HFFc6 (cell line): ENCODE data around the gene FBXL16. TPM values are rescaled to one million over a fixed set of nuclear protein-coding genes. Genes with fewer than 3 reads are reported as not detected.

ENCODE experiments used
- DNase-seq: peaks from one replicate; pipeline ENCODE4 v3.0.0-alpha.2; 2018
- H3K27ac Mint-ChIP-seq: 2 replicates; pipeline ENCODE4 v1.8.0; 2020; ENCODE audit warnings: mild to moderate bottlenecking, mixed read lengths
- H3K27me3 Mint-ChIP-seq: 2 replicates; pipeline ENCODE4 v1.8.0; 2021; ENCODE audit warnings: mild to moderate bottlenecking, moderate library complexity, mixed read lengths; ENCODE audit not compliant: insufficient read depth
- H3K36me3 Mint-ChIP-seq: 2 replicates; pipeline ENCODE4 v1.8.0; 2021; ENCODE audit warnings: low read depth, mixed read lengths
- H3K4me1 Mint-ChIP-seq: 2 replicates; pipeline ENCODE4 v1.8.0; 2020; ENCODE audit warnings: low read depth, mixed read lengths
- H3K4me3 Mint-ChIP-seq: 2 replicates; pipeline ENCODE4 v1.8.0; 2020; ENCODE audit warnings: mild to moderate bottlenecking, moderate library complexity, mixed read lengths
- H3K9me3 Mint-ChIP-seq: 2 replicates; pipeline ENCODE4 v1.8.0; 2020; ENCODE audit warnings: mild to moderate bottlenecking, mixed read lengths
- total RNA-seq, 6 experiments: library from RNA; stranded (reverse); fragmentation: NEBNext Ultra II Directional; extraction: Animal tissue kit (Norgen Biotek cat#: 25700); gene quantifications; 2 replicates in 1 of 6; 3 replicates in 5 of 6; pipeline ENCODE4 v1.2.3, GENCODE V29; 2021
- TF ChIP-seq, protein P1 (sequence below): fragments of 200-600 bp; sonication (generic); IDR thresholded peaks from 2 replicates; pipeline ENCODE4 v1.5.0; 2021; ENCODE audit warnings: antibody characterized with exemption, mild to moderate bottlenecking

FBXL16 gene
- total RNA-seq, 6 experiments from 2014 or later, result 0.05 TPM; not detected in 5

DNA sequence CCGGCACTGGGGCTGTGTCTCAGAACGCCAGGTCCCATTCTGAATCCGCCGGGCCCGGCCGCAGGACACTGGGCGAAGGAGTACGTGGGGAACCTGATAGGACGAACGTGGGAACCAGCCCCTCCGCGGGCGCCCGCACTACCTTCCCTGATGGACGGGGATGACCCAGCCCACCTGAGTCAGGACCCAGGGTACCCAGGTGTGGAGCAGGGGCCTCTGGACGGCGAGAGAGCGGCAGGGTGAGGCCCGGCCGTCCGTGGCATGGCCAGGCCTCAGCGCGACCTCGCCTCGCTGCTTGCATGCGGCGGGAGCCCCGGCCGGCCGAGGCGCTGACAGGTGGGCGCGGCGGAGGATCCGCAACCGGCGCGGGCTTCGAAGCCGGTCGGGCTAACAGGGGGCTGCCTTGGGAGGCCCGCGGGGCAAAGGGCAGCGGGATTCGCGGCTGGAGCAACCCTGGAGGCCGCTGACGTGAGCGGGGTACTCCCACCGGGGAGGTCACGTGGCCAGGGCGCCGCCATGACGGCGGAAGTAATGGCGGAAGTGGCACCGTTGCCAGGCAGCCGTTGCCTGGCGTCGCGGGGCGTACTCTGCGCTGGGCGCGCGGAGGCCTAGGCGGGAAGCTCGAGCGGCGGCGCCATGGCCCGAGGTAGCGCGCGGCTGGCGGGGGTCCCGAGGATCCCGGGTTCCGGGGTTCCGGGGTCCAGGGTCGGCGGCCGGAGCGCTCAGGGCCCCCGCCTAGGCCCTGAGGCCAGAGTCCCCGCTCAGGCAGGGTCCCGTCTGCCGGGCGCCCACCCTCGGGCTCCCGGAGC lies 56.6 kb downstream of the FBXL16 start, which contains the start of gene WDR90:
Gene WDR90 (plus strand): TSS at position 585 of the 809 bp plus-strand sequence. CDS start 52 bp downstream, at position 637.
- Mint-ChIP-seq H3K36me3 (no peaks in the 10 kb centered on the region), H3K4me3 (peak within 1 kb of the TSS; percentile 89), H3K27ac (peak within 1 kb of the TSS; percentile 88), H3K9me3 (no peaks in the 10 kb centered on the region), H3K4me1 (0 out of 2 replicates have a peak, but pooled peaks cover 5% of the 10 kb centered on the region), H3K27me3 (peaks cover 3% of the 10 kb centered on the region)
- peak; percentile 80 for DNase-seq
- TF ChIP-seq, protein P1, sequence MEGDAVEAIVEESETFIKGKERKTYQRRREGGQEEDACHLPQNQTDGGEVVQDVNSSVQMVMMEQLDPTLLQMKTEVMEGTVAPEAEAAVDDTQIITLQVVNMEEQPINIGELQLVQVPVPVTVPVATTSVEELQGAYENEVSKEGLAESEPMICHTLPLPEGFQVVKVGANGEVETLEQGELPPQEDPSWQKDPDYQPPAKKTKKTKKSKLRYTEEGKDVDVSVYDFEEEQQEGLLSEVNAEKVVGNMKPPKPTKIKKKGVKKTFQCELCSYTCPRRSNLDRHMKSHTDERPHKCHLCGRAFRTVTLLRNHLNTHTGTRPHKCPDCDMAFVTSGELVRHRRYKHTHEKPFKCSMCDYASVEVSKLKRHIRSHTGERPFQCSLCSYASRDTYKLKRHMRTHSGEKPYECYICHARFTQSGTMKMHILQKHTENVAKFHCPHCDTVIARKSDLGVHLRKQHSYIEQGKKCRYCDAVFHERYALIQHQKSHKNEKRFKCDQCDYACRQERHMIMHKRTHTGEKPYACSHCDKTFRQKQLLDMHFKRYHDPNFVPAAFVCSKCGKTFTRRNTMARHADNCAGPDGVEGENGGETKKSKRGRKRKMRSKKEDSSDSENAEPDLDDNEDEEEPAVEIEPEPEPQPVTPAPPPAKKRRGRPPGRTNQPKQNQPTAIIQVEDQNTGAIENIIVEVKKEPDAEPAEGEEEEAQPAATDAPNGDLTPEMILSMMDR, result no peak

DNA sequence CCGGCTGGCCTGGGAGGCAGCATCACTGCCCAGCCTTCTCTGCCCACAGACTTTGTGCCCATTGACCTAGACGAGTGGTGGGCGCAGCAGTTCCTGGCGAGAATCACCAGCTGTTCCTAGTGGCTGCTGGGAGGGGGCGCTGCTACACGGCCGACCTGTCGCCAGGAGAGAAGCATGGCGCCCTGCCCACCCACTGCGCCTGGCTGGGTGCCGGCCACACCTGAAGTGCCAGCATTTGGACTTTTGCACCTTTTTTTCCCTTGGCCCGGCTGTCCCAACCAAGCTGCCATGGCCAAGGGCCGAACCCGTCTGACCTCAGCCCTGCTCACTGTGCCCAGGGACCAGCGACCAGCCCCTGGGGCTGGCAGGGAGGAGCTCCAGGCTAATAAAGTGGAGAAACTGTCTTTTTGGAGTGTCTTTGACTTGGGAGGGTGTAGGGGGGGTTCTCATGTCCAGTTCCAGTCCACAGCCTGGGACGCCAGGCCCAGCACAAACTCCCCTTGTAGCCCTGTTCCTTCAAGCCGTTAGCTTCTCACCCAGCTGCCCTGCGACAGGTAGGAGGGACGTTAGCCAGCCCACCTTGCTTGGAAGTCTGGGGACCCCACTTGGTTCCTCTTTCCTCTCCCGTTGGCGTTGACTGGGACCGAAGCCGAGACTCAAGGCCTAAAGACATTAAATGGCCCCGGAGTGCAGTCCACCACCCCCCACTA lies 57.4 kb downstream of the FBXL16 start:
- peaks cover 3% of the 10 kb centered on the region for H3K27me3 Mint-ChIP-seq
- peak overlapping the region; percentile 88 for H3K27ac Mint-ChIP-seq
- no peaks in the 10 kb centered on the region for H3K9me3 Mint-ChIP-seq
- no peaks in the 10 kb centered on the region for H3K36me3 Mint-ChIP-seq
- TF ChIP-seq, protein P1, result peak; percentile 67
- 0 out of 2 replicates have a peak, but pooled peaks cover 5% of the 10 kb centered on the region for H3K4me1 Mint-ChIP-seq
- no peak for DNase-seq
- peak overlapping the region; percentile 89 for H3K4me3 Mint-ChIP-seq

DNA sequence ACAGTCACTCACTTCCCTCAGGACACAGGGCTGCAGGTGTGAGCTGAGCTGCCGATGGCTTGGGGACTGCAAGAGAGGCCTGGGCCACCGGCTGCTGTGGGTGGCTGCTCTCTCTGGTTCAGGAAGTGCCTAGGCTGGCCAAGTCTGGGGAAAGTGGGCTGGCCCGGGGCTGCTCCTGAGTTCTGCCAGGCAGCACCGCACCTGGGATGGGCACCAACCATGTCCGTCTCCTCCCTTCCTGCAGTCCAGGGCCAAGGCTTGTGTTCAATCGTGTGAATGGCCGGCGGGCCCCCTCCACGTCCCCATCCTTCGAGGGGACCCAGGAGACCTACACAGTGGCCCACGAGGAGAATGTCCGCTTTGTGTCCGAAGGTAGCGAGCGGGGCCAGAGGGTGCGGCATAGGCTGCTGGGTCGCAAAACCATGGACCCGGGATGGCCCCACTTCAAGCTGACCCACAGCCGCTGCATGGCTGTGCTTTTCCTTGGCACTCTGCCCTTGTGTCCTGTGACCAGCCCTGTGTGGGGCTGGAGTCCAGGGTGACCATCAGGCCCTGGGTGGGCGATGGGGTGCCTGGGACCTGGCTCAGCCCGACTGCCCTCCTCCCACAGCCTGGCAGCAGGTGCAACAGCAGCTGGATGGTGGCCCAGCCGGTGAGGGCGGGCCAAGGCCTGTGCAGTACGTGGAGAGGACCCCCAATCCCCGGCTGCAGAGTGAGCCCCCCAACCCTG lies 58.3 kb downstream of the FBXL16 start:
- H3K9me3 Mint-ChIP-seq, result no peaks in the 10 kb centered on the region
- DNase-seq, result no peak
- H3K4me3 Mint-ChIP-seq, result no peak overlapping the region; the same call in 1 of the 2 replicates
- 0 out of 2 replicates have a peak, but pooled peaks cover 5% of the 10 kb centered on the region for H3K4me1 Mint-ChIP-seq
- peaks cover 3% of the 10 kb centered on the region for H3K27me3 Mint-ChIP-seq
- TF ChIP-seq, protein P1, result no peak
- no peak overlapping the region for H3K27ac Mint-ChIP-seq
- H3K36me3 Mint-ChIP-seq, result no peaks in the 10 kb centered on the region

DNA sequence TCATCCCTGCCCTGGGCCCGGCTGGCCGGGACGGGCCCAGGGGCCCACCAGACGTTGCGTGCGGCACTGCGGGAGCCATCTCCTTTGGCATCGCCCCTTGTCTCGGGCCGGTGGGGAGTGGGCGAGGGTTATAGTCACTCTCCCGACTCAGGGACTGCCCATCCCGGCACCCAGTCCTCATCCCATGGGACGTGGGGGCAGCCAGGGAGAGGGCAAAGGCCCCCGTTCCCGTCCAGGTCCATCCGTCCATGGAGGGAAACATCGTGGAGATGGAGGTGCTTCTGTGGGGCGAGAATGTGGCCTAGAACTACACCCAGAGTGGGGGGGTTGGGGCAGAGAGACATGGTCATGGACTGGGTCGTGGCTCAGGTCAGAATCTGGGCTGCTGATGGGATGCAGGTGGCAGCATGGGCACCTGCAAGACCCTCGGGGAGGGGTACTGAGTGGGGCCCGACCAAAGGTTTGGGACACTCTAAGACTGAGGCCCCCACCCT lies 58.9 kb downstream of the FBXL16 start:
- TF ChIP-seq, protein P1, result no peak
- no peaks in the 10 kb centered on the region for H3K36me3 Mint-ChIP-seq
- no peak overlapping the region; the same call in 1 of the 2 replicates for H3K27ac Mint-ChIP-seq
- H3K4me3 Mint-ChIP-seq, result no peak overlapping the region
- 0 out of 2 replicates have a peak, but pooled peaks cover 5% of the 10 kb centered on the region for H3K4me1 Mint-ChIP-seq
- no peaks in the 10 kb centered on the region for H3K9me3 Mint-ChIP-seq
- peaks cover 3% of the 10 kb centered on the region for H3K27me3 Mint-ChIP-seq
- DNase-seq, result no peak
